Purkinje cell (primary cell): ENCODE results near the gene UBA52. TPM values are rescaled to one million over a fixed set of nuclear protein-coding genes. Genes with fewer than 3 reads are reported as not detected.

Source experiments
- polyA plus RNA-seq: library from polyadenylated mRNA; unstranded; fragments of >200 nt; fragmentation: Nextera tagmentation; gene quantifications from 2 replicates; pipeline ENCODE4 v1.2.1, GENCODE V29; 2014

UBA52 gene
- 743 and 784 TPM in 2 replicates for polyA plus RNA-seq

GRCh38 chr19:18571564-18572344, at the start of gene UBA52:
UBA52 (plus strand) TSS chr19:18571857; CDS start chr19:18573301, 1,444 bp downstream.

GRCh38 chr19:18542941-18543813, 28.5 kb upstream of the UBA52 start, which contains the start of gene FKBP8:
FKBP8 (minus strand) TSS chr19:18543573; CDS start chr19:18541970, 1,603 bp downstream.

GRCh38 chr19:18557411-18558201, 14.1 kb upstream of the UBA52 start, which contains the start of gene KXD1:
KXD1 (plus strand) TSS chr19:18557870; CDS start chr19:18562057, 4,187 bp downstream.

GRCh38 chr19:18588611-18589379, 17.1 kb downstream of the UBA52 start, which contains the start of gene REX1BD:
REX1BD (plus strand) TSS chr19:18588798; CDS start chr19:18588802, 4 bp downstream.

GRCh38 chr19:18606281-18607225, 34.9 kb downstream of the UBA52 start, which contains the start of gene CRLF1:
CRLF1 (minus strand) TSS chr19:18606799; CDS start chr19:18606656, 143 bp downstream.

GRCh38 chr19:18612772-18613588, 41.3 kb downstream of the UBA52 start, which contains the start of gene TMEM59L:
TMEM59L (plus strand) TSS chr19:18612870; CDS start chr19:18612959, 89 bp downstream.

Other genes starting within 250 kb of the UBA52 start
- gene LSM4, start 248.8 kb upstream of the UBA52 start, polyA plus RNA-seq: 33.9 and 44.0 TPM in 2 replicates
- gene PGPEP1, start 231.3 kb upstream of the UBA52 start, polyA plus RNA-seq: 0.07 and 3.8 TPM in 2 replicates
- not detected in 2 replicates for gene GDF15, start 185.7 kb upstream of the UBA52 start, polyA plus RNA-seq
- not detected in 2 replicates for gene LRRC25, start 174.2 kb upstream of the UBA52 start, polyA plus RNA-seq
- gene SSBP4, start 152.5 kb upstream of the UBA52 start, polyA plus RNA-seq: 2.9 and 4.5 TPM in 2 replicates
- gene ISYNA1, start 133.7 kb upstream of the UBA52 start, polyA plus RNA-seq: 0.62 and 3.5 TPM in 2 replicates
- 0.71 TPM in 1 of 2 replicates, not detected in the other for gene ELL, start 49.8 kb upstream of the UBA52 start, polyA plus RNA-seq
- 2.6 and 5.3 TPM in 2 replicates for gene FKBP8, start 28.3 kb upstream of the UBA52 start, polyA plus RNA-seq
- gene KXD1, start 14.0 kb upstream of the UBA52 start, polyA plus RNA-seq: 12.6 and 16.0 TPM in 2 replicates
- gene REX1BD, start 16.9 kb downstream of the UBA52 start, polyA plus RNA-seq: 8.0 and 27.2 TPM in 2 replicates
- 2.3 TPM in 1 of 2 replicates, not detected in the other for gene CRLF1, start 34.9 kb downstream of the UBA52 start, polyA plus RNA-seq
- 56.5 and 77.2 TPM in 2 replicates for gene TMEM59L, start 41.0 kb downstream of the UBA52 start, polyA plus RNA-seq
- gene KLHL26, start 65.2 kb downstream of the UBA52 start, polyA plus RNA-seq: 1.6 and 2.2 TPM in 2 replicates
- 0.47 and 1.2 TPM in 2 replicates for gene CRTC1, start 111.8 kb downstream of the UBA52 start, polyA plus RNA-seq
- not detected in 2 replicates for gene COMP, start 219.4 kb downstream of the UBA52 start, polyA plus RNA-seq